ENCODE data around the gene IRF8.
"Not testable (repeated sequence)": the region's sequence is repeated elsewhere in the genome, so short reads cannot be mapped to it uniquely, and the experiment has no call there.

Gene IRF8

DNA sequence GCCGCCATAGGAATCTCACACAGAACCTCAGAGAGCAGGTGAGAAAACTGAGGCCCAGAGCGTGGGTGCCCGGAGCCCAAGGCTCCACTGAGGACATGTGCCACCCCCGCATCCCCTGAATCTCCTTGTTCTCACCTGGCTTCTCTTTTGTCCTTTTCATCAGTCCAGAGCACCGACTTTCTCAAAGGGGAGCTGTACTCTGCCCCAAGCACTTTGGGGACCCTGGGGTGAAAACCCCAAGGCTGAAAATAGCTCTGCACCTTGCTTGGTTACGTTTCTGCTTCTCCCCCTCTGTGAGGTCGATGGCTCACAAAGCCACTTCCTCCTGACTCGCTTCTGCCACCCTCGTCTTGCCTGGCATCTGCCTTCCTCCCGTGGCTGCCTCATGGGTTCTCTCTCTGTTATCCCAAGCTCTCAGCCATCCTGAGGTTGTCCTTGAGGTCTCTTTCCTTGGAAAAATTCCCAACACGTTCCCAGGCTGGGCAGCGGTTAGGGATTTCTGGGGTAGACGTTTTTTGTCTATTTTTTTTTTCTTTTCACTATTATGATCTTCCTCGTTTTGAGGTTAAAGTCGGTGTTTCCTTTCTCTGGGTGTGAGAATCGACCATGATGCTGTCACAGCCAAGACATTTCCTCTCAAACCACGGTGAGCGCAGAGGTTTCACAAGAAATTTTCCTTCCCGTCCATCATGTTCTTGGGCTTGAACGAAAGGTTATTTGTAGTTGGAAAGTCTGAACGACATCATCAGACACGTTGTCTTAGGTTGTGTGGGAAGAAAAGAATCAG lies 37.2 kb downstream of the IRF8 start:
- DNase-seq (ENCODE audit: low spot score) = no peak

DNA sequence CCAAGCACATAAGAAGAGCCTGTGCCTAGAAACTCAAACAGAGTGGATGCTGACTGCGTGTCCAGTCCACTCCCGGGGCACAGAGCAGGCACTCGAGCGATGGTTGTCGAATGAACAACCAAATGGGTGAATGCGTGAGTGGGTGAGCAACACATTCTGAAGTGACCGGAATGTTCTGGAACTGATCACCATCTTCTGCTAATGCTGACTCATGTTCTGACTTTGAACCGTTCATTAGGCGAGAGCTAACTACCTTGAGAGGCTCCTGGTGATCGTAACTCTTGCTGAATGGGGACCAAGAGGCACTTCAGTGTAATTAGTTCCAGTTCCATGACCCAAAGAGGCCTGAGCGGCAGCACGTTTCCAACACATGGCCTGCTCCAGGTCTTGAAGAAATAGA lies 37.9 kb downstream of the IRF8 start:
- DNase-seq (ENCODE audit: low spot score) = no peak

DNA sequence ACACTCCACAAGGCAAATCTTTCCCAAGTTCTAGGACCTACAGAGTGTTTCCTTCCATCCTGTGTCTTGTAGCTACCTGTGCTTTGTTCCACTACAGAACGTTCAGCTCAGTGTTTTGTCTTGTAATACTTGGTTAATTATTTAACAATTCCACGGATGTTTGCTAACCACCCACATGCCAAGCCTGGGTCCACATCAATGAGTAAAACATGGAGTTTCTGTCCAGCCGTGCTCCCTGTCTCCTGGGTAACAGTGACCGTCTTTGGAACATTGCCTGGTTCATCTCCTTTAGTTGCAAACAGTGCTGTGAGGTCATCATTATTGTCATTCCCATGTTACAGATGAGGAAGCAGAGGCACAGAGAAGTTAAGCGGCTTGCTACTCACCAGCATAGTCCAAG lies 41.3 kb downstream of the IRF8 start:
- DNase-seq (ENCODE audit: low spot score) = no peak

DNA sequence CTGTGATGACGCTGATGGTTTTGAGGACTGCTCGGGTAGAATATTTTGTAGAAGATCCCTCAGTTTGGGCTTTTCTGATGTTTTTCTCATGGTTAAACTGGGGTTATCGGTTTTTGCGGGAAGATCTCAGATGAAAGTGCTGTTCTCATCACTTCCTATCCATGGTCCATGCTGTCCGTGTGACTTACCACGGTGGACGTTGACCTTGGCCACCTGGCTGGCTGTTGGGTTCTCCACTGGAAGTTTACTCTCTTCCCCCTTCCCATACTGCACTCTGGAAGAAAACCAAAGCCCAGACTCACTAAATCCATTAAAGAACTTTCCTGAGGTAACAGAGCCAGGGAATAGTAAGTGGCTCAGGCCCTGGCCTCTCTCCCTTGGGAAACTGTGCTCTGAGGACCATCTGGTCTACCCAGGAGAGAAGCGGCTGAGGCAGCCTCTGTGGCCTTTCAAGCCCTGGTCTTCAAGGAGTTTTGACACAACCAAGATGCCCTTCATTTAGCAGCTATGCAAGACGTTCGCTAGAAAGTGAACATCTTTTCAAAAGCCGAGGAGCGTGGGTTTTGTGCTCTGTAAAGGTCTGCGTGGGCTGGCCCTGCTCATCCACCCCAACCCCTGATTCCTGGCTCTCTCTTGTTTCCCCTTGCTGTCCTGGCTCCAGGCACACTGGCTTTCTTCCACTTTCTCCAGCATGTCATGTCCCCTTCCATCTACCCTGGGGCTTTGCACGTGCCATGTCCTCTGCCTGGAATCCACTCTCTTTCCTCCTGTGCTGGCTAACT lies 43.1 kb downstream of the IRF8 start:
- no peak for DNase-seq (ENCODE audit: low spot score)

DNA sequence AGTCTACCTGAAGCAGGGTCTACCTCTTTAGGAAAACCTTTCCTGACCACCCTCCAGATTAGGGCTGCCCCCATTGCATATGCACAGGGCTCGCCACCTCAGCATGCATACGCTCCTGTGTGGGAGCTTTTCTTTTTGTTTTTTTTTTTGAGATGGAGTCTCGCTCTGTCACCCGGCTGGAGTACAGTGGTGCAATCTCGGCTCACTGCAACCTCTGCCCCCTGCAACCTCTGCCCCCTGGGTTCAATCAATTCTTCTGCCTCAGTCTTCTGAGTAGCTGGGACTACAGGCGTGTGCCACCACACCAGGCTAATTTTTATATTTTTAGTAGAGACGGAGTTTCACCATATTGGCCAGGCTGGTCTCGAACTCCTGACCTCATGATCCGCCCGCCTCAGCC lies 43.7 kb downstream of the IRF8 start:
- not testable (repeated sequence) for DNase-seq (ENCODE audit: low spot score)

DNA sequence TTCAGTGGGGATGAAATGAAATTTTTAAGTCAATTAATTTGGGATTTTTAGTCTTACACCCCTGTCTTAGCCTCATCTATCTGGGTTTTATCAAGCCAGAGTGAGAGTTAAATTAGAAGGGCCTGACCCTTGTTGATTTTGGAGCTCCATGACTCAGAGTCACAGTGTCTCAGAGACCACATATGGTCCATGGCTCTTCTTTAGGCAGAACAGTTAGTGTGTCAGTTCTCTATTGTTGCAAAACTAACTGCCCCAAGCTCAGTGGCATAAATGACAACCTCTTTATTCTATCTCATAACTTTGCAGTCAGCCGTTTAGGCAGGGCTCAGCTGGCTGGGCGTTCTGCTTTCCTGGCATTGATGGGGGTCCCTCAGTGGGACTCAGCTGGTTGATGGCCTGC lies 44.7 kb downstream of the IRF8 start:
- DNase-seq (ENCODE audit: low spot score) = no peak

DNA sequence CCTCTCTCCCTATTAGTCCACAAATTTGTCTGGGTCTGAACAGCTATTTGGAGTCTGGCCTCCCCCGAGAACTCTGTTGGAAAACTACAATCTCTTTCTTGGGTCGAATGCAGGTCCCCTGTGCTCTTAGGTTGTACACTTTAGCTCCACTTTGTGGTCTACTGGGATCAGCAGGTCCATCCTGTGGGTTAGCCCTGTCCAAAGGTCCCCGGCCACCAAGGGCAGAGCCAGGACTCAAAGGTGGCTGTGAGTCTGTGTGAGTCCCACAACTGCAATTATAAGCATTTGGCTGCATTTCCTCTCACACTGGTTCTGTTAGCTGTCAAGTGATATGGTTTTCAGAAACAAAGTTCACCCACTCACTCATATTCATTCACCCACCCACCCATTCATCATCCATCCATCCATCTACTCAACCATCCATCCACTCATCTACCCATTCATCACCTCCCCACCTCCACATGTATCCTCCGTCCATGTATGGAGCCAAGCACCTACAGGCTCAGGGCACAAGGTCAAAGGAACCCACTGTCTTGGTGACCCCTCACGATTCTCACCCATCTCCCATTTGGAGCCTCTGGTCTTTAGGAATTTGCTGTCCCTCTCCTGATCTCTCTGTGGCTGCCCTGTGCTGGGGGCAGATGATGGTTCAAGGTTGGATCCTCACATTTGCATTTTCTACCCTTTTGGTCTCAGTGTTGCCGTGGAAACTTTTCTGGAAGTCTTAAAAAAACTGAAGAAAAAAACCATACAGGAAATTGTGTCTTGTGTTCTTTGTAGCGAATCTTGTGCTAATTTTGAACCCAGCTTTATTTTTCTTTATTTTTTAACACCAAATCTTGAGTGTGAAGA lies 45.8 kb downstream of the IRF8 start:
- DNase-seq (ENCODE audit: low spot score) = no peak

DNA sequence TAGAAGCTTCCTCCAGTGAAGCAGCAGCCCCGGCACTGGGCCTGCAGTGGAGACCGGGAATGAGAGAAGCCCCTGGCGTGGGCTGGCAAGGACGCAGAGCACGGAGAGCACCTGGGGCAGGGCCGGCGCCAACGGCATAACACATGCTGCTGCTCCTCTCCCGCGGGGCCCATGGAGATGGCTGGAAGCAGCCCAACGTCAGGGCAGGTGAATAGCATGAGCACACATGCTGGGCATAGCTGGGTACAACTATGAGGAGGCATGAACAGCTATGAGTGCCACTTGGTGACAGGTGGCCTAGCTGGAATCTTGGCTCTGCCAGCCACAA lies 46.4 kb downstream of the IRF8 start:
- no peak for DNase-seq (ENCODE audit: low spot score)

DNA sequence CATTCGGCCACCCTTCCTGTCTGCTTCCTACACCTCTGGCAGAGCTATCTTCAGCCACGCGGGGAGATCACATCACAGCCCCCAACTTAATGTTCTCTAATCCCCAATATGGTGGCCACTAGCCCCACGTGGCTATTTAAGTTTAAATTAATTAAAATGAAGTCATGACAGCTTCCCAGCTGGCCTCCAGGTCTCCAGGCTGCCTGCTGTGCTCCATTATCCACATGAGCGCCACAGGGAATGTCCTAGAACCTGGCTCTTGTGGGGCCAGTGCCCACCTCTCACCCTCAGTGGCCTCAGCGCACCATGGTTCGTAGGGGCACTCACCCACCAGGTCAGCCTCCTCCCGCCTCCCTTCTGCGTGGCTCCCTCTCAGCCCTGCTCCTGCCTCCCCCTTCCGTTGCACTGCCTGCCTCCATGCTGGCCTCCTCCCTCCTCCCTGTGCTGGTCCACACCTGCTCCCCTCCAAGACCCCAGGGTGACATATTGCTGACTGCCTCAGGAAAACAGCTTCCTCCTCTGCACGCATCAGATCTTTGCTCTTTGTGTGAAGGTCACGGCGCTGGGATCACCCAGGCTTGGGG lies 47.7 kb downstream of the IRF8 start:
- DNase-seq (ENCODE audit: low spot score) = no peak

DNA sequence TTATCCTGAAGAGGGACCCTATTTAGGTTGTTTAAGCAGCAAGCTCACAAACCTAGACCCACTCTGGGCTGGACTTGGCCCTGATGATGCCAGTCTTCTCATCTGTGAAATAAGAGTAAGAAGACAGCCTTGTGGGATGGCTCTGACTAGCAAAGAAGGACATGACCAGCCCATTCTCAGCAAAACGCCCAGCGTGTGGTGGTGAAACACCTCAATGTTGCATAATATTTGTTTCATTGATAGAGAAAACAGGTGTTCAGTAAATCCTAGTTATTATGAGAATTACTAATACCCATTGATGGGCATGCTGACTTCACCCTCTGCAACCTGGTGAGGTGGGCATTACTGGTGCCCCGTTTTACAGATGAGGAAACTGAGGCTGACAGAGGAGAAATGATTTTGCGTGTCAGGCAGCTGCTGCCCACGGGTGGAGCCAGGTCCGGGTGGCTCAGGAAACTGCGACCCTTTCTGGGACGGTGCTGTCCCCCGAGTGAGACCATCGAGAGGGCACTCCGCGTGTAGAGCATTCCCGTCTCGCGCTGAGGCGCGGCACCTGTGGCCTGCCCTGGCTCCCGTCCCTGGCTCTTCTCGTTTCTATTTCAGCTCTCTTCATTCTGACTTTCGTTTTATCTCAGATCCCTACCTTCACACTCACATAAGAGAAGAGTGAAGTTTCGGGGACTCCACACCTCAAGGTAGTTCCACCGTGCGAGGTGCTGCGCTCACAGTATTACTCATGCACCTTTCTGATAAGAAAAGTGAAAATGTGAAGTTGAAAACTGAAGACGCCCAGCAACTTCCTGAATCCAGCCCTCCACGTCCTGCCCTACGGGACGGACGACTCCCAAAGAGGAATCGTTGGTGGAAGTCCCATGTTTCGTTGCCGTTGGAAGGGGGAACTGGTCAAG lies 48.5 kb downstream of the IRF8 start:
- DNase-seq (ENCODE audit: low spot score) = no peak

DNA sequence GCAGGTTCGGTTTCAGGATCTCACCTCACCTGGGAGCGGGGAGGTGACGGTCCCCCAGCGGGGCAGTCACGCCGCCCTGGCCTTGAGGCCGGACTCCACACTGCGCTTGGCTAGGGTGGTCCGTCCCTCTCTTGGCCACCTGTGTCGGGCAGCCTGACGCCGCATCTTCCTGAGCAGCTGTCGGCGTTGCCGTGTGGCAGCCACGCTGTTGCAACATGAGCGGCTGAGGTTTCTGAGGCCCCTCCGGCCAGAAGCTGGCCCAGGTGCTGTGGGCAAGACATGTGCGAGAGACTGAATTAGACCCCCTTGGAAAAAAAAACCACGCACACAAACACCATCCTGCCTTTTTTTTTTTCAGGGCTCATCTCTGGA lies 49.2 kb downstream of the IRF8 start:
- no peak for DNase-seq (ENCODE audit: low spot score)

DNA sequence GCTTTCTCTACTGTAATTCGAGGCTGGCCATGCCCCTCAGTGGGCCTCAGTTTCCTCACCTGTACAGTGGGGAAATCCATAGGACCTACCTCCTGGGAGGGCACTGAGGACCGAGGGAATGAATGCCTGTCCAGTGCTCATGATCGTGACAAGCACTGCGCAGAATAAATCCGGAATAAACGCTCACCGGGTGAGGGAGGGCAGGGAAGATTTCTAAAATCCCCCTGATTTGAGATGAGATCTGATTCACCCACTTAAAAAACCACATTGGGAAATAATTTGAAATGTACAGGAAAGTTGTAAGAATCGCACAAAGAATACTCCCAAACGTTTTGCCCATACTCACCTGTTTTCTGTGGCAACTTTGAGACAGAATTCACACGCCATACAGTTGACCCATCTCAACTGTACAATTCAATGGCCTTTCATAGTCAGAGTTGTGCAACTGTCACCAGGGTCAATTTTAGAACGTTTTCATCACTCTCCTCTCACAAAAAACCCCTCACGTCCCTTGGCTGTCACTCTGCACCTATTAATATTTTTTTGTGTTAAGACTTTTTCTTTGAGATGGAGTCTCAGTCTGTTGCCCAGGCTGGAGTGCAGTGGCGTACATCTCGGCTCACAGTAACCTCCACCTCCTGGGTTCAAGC lies 49.8 kb downstream of the IRF8 start:
- no peak for DNase-seq (ENCODE audit: low spot score)

DNA sequence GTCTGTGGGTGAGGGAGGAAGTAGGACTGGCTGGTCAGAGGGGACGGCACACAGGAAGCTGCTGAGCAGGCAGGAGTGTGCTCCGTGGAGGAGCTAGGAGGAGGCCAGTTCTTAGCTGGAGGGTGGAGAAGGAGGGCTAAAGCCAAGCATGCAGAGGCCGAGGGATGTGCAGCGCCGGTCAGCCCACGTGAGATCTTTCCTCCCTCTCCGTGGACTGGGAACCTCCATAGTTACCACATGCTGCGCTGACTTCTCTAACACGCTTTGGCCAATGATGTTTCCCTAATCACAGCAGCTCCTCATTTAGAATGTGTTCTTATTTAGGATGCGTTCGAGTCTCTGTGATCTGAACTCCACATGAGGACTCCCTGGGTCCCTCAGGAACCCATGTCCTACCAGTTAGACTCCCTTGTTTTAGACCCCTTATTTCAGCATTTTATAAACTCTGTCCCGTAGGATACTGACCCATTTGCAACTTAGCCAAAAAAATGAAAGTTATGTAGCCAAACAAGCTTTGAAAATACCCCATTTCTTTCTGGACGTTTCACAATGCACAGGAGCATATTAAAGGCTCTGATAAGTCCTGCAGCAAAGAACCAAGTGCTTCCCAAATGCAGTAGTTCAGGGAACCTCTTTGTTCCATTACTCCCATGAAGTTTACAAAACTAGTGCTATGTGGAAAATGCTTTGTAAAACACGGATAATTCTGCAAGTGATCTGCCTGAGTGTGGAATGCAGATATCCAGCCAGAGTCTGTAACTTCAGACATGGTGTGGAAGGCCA lies 51.4 kb downstream of the IRF8 start:
- DNase-seq (ENCODE audit: low spot score) = no peak

DNA sequence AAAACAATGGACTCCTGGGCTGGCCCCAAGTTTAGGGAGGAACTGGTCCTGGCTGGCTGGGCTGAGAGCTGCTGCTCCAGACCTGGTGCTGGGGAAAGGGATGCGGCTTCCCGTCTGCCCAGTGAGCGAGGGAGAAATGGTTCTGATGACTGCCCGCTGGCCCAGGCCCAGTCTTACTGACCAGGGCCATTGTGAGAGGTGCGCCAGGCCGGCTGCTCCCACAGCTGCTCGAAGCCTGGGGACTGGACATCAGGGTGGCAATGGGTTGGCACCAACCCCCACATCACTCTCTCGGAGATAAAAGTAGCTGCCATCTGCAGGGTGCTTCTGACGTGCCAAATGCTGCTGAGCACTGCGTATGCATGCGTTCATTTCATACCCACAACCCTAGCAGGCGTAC lies 53.2 kb downstream of the IRF8 start:
- DNase-seq (ENCODE audit: low spot score) = no peak

DNA sequence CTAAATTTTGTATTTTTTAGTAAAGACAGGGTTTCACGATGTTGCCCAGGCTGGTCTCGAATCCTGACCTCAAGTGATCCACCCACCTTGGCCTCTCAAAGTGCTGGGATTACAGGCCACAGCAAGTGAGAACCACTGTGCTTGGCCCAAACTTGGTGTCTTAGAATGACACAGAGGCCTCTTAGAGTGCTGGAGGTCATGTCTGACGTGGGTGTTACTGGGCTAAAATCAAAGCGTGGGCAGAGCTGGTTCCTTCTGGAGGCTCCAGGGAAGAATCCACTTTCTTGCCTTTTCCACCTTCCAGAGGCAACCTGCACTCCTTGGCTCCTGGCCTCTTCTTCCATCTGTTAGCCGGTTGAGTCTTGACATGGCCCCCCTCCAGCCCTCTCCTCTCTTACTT lies 53.8 kb downstream of the IRF8 start:
- DNase-seq (ENCODE audit: low spot score) = no peak

DNA sequence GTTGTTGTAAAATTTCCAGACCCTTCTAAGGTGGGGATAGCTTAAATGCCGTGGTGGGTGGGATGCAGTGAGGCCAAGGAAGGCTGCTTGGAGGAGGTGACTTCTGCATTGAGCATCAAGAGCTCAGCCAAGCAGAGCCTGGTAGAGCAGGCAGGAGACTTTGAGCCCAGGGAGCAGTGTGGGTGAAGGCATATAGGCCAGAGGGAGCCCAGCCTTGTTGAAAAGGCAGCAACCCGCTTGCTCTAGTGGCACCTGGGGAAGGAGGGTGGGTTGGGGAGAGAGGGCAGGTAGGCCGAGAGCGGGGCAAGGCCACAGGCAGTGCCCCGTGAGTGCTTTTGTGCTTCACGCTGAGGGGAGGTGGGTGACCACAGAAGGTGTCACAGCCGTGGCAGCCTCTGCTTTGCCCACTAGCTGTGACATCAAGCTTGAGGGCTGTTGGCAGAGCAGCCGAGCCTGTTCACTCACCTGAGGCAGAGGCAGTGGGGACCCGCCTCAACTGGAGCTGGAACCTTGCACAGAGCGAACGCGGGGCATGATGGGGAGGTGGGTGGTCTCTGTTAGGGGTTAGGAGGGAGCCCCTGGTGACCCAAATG lies 56.1 kb downstream of the IRF8 start:
- no peak for DNase-seq (ENCODE audit: low spot score)

DNA sequence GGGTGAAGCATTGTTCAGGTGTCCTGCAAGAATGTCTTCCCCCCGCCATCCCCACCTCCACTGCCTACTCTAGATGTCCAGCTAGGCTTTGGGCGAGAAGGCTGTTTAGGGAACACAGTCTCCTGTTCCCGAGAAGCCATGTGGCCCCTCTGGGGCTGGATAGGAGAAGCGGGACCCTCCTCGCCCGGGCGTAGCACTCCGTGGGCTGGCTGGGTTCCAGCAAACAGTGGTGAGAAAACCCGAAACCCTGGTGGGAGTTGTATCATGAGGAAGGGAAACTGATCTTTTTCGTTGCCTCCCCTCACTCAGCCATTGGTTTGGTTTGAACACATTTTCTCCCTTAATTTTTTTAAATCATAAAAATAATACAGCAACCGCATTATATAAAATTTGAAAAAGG lies 56.6 kb downstream of the IRF8 start:
- DNase-seq (ENCODE audit: low spot score) = no peak

DNA sequence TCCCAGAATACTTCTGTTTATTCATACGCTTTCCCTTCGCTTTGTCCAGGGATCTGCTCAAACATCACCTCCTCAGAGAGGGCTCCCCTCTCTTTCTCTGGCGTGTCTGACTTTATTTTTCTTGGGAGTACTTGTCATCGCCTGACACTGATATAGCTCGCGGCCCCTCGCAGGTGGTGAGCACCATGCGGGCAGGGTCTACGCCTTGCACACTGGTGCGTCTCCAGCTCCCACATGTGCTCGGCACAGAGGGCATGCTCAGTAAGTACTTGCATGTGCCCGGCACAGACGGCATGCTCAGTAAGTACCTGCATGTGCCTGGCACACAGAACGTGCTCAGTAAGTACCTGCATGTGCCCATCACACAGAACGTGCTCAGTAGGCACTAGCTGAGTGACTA lies 57.5 kb downstream of the IRF8 start:
- DNase-seq (ENCODE audit: low spot score) = no peak

DNA sequence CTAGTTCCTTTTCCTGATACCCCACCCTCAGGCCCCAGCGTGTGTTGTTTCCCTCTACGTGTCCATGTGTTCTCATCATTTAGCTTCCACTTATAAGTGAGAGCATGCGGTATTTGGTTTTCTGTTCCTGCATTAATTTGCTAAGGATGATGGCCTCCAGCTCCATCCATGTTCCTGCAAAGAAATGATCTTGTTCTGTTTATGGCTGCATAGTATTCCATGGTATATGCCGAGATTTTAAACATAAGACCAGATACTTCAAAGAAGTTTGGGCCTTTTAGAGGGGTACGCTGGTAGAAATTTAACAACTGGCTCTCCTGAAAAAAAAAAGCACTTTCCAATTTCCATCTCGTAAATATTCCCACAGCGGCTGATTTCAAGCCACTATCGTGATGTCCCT lies 59.8 kb downstream of the IRF8 start:
- DNase-seq (ENCODE audit: low spot score) = no peak

DNA sequence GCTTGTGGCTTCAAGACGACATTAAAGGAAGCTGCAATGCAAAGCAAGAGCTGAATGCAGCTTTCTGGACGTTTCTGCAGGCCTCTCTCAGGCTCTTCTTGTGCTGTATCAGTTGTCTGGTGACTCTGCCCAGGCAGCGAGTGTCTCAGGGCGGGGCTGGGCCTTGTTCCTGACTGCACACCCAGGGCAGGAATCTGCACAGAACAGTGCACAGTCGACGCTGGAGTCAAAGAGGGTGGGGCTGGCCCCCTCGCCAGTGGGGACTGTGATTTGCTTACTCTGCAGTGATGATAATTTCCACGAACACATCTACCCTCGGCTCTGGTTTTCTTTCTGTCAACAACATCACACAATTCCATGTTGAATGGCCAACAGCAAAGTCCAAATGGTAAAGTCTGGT lies 60.7 kb downstream of the IRF8 start:
- no peak for DNase-seq (ENCODE audit: low spot score)
